ENCODE data around the gene MACROD2.

Gene MACROD2

DNA sequence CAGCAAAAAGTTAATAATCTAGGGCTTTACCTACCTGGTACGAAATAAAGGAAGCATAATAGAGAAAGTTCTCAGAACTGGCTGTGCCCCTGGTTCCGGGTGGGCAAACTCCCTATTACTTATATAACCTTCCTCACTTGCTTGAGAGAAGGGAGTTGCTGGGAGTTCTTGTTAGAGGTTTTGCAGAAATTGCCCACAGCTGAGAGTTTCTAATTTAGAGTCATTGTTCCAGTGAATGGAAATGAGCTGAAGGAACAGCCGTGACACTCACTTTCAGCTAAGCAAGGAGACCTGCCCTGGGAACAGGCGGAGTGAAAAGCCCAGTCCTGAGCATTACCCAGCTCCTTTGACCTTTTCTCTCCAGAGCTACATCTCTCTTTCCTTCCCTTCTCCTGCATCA is 936.7 kb downstream of the MACROD2 start:
- DNase-seq: no peak

GRCh38 chr20:14935285-14935684 is 940.0 kb downstream of the MACROD2 start:
- no peak for DNase-seq

GRCh38 chr20:14937021-14937420 is 941.7 kb downstream of the MACROD2 start:
- DNase-seq: no peak

DNA sequence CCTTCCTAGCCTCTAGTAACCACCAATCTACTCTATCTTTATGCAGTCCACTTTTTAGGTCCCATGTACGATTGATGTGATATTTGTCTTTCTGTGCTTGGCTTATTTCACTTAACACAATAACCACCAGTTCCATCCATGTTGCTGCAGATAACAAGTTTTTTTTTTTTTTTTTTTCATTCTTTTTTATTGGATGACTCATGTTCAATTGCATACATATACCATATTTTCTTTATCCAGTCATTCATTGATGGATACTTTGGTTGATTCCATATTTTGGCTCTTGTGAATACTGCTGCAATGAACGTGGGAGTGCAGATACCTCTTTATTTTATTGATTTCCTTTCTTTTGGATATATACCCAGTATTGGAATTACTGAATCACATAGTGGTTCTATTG is 942.5 kb downstream of the MACROD2 start:
- no peak for DNase-seq

GRCh38 chr20:14947536-14947935 is 952.2 kb downstream of the MACROD2 start:
- DNase-seq: no peak

DNA sequence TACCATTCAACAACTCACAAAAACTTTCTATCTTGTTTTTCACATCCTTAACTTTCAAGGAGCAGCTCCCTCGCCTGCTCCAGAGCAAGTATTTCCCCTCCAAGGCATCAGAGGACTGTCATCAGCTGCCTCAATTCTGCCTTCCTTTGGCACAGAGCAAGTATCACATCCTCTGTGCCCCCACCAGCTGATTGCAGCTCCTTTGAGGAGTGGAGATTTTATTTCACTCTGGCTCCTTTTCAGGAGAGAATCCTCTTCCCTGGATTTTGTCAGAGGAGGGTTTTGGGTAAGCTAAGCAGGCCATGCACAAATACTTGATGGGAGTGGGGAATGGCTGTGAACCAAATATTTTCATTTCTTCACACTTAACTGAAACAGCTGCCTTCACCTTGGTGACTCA is 952.6 kb downstream of the MACROD2 start:
- no peak for DNase-seq

GRCh38 chr20:14948416-14948815 is 953.1 kb downstream of the MACROD2 start:
- no peak for DNase-seq

DNA sequence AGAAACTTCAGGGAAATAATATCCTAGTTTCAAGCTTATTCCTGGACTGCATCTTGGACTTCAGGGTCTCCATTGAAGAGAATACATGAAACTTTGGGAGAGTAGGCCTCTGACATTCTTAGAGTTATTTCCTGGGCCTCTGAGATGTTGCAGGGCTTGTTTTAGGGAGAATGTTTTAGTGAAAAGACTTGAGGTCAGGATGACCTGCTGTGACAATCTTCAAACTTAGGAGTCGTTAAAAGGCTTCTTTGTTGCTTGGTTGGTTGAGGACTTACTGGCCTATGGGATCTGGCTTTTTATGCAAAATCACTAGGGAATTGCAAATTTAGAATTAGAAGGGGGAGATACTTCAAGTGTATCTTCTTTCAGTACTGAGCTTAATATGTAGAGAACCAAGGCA is 955.3 kb downstream of the MACROD2 start:
- DNase-seq: no peak

DNA sequence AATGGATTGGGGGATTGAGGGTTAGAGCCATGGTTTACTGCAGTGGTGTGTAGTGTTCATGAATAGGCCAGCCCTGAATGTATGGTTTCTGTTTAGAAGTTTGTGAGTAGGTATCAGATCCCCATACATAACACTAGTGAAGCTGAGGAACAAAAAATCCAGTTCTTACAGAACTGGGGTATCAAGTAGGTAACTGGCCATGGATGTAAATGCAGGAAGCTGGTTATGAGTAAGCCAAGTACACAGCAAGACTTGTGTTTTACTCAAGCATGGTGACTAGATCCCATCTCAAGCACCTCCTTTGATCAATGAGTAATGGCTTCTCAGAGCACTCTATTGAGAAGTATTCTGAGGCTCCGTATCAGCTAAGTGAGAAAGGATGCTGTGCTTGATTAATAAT is 955.8 kb downstream of the MACROD2 start:
- no peak for DNase-seq

GRCh38 chr20:14951707-14952418 is 956.5 kb downstream of the MACROD2 start:
- DNase-seq: no peak

DNA sequence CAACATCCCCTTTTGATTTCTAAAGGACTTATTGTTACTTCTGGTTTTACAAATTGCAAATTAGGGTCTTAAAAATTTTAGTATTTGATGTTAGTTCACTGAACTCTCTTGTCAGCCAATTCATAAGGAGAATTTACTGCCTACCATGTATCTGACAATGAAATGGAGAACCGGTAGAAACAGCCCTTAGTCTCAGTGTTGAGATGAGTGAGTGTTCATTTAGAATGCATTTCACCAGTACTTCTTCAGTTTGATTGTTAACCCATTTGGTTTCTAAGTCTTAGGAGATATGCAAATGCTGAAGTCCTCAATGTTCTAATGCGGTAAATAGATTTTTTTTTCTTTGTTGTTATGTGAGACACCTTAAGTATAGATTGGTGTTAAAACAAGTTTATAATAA is 958.4 kb downstream of the MACROD2 start:
- DNase-seq: no peak

- DNase-seq: no peak
These were observed 960.1 kb downstream of the MACROD2 start for GRCh38 chr20:14955399-14955798.

- DNase-seq: no peak
These were observed 960.7 kb downstream of the MACROD2 start for GRCh38 chr20:14956026-14956425.

- no peak for DNase-seq
These were observed 961.2 kb downstream of the MACROD2 start for GRCh38 chr20:14956538-14956937.

- DNase-seq: no peak
These were observed 962.1 kb downstream of the MACROD2 start for GRCh38 chr20:14957402-14957801.

GRCh38 chr20:14958626-14959025 is 963.3 kb downstream of the MACROD2 start:
- DNase-seq: no peak

DNA sequence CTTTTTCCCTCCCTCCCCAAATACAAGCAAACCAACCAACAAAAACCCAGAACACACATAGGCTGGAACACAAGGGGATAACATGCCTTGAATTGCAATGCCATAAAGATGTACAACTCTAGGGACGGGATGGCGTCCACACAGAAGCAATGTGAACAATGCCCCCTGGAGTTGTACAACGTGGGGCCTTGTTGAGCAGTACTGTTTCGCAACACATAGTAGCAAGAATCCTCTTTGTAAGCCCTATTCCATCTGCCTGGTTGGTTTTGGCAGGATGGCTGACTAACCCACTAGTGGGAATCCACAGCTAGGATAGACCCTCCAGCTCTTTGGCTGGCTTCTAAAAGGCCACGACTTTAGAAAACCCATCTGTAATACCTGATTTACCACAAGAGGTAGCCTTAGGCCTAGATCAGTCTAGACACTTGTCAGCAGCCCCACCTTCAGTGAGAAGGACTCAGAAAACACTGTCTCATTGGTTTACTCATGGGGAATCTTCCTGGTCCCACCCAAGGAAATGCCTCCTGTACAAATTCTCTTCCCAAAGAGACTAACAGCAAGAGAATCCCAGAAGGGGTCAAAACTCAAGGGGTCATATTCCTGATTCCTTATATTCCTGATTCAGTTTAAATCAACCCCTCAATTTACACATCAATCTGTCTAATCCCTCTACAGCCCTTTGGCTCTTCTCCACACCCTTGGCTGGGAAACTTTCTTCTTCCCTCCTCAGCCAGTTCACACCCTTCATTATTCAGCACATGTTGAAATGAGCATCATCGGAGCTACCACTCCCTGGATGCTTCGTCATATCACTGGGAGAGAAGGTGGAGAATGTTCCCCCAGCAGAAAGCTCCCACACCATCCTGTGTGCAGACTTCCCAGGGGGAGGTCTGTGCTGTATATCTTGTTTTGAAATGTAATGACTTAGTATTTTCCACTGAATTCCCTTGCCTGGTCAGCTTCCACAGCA is 964.5 kb downstream of the MACROD2 start:
- DNase-seq: no peak

- DNase-seq: no peak
These were observed 965.5 kb downstream of the MACROD2 start for GRCh38 chr20:14960831-14961230.

DNA sequence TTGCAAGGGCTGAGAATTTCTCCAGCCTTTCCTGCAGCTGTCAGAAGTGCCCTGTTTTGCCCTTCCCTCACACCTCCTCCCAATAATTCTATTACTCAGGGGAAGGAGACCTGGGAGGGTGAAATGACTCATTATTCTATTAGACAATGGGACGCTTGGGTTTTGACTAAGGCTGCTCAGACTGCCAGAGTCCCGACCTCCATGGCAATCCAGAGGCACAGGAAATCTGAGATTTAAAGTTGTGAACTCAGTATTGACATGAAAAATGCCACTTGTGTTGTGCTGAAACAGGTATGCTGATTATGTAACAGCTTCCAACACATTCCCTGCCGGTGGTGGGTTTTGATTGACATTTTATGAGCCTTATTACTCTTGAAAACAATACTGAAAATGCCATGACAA is 967.9 kb downstream of the MACROD2 start:
- no peak for DNase-seq

DNA sequence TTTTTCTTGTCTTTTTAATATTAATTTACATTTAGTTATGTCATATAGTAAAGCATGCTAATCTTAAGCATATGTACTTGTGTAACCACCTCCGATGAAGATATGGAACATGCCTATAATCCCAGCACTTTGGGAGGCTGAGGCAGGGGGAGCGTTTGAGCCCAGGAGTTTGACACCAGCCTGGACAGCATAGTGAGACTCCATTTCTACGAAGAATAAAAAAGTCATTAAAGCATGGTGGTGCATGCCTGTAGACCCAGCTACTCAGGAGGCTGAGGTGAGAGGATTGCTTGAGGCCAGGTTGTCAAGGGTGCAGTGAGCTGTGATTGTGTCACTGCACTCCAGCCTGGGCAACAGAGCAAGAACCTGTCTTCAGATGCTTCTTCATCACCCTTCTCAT is 970.9 kb downstream of the MACROD2 start:
- no peak for DNase-seq

GRCh38 chr20:14966808-14967207 is 971.5 kb downstream of the MACROD2 start:
- DNase-seq: no peak

DNA sequence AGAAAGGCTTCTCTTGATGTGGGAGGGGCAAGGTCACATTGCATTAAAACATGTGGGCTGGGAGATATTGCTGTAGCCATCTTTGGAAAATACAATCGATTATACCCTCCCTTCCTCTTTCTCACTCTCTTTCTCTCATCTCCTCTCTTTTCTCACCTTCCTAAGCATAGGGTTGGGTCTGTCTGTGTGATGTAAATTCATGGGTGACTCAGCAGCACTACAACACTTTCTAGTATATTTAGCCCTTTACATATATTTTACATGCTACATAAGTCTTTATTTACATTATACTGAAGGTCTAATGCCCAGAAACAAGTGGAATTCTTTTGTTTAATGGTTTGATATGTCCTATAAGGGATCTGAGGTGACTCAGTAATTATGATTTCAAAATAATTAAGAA is 976.9 kb downstream of the MACROD2 start:
- DNase-seq: no peak

DNA sequence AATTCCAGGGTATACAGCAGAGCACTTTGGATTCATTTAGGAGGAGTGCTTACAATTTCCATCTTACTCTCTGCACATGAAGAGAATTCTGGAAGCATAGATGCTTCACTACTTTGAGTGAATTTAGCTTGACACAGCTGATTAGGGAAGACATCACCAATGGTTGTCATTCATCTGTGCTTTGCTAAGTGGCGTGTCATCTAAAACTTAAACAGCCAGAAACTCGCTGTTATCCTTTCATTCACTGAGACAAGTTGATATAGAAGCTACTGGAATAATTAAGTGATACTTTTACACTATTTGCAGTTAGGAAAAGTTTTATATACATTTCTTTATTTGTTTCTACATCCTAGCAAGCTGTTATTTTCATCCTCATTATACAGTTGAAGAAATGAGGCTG is 977.4 kb downstream of the MACROD2 start:
- no peak for DNase-seq

DNA sequence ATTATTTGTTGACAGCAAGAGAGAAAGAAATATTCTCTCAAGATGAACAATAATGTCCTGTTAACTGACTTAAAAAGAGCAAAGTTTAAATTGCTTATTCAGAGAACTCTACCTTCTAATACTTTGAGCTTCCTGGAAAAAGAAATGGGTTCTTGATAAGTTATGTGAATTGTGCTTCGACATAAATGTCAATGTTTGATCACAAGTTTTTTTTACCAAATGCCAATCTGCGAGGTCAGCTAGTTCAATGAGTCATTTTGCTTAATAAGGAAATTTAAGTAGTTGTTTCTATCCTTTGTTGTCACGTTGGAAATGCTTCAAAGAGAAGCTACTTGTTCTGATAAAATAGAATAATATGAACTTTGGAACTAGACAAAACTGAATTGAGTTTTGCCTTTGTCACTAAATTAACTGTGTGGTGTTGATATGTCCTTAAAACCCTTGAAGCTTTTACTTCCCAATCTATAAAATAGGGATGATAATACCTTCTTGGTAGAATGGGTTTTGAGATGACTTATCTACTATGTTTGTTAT is 984.2 kb downstream of the MACROD2 start:
- DNase-seq: no peak
